Ammon's horn (tissue), 1 donor: Measurements from ENCODE around the gene JAKMIP2.
"Not testable (repeated sequence)": the region's sequence is repeated elsewhere in the genome, so short reads cannot be mapped to it uniquely, and the experiment has no call there.

Experiments used
- DNase-seq: peaks from one replicate; pipeline ENCODE4 v3.0.0-alpha.2; 2016; ENCODE audit warnings: low spot score

JAKMIP2 gene

GRCh38 chr5:147746986-147747385 lies 35.5 kb downstream of the JAKMIP2 start:
- DNase-seq, result no peak

- peak; percentile 61 for DNase-seq
Measured at GRCh38 chr5:147743678-147744374, 38.7 kb downstream of the JAKMIP2 start.

GRCh38 chr5:147743012-147743411 lies 39.5 kb downstream of the JAKMIP2 start:
- no peak for DNase-seq

- no peak for DNase-seq
Measured at GRCh38 chr5:147742151-147742550, 40.4 kb downstream of the JAKMIP2 start.

- no peak for DNase-seq
Measured at GRCh38 chr5:147740864-147741263, 41.7 kb downstream of the JAKMIP2 start.

GRCh38 chr5:147737921-147738320 lies 44.6 kb downstream of the JAKMIP2 start:
- no peak for DNase-seq

- DNase-seq, result no peak
Measured at GRCh38 chr5:147735621-147736125, 46.9 kb downstream of the JAKMIP2 start.

- no peak for DNase-seq
Measured at GRCh38 chr5:147734894-147735293, 47.6 kb downstream of the JAKMIP2 start.

- DNase-seq, result peak; percentile 54
Measured at GRCh38 chr5:147733075-147733474, 49.5 kb downstream of the JAKMIP2 start.

- peak; percentile 67 for DNase-seq
Measured at GRCh38 chr5:147732291-147732883, 50.1 kb downstream of the JAKMIP2 start.

- peak; percentile 74 for DNase-seq
Measured at GRCh38 chr5:147731431-147732290, 50.9 kb downstream of the JAKMIP2 start.

- DNase-seq, result no peak
Measured at GRCh38 chr5:147727200-147727599, 55.3 kb downstream of the JAKMIP2 start.

GRCh38 chr5:147721191-147721960 lies 61.2 kb downstream of the JAKMIP2 start:
- not testable (repeated sequence) for DNase-seq

- no peak for DNase-seq
Measured at GRCh38 chr5:147713550-147714295, 68.8 kb downstream of the JAKMIP2 start.

- no peak for DNase-seq
Measured at GRCh38 chr5:147712598-147712997, 69.9 kb downstream of the JAKMIP2 start.

- DNase-seq, result no peak
Measured at GRCh38 chr5:147712019-147712418, 70.5 kb downstream of the JAKMIP2 start.

GRCh38 chr5:147711019-147711418 lies 71.5 kb downstream of the JAKMIP2 start:
- DNase-seq, result no peak

- DNase-seq, result no peak
Measured at GRCh38 chr5:147708708-147709107, 73.8 kb downstream of the JAKMIP2 start.

- DNase-seq, result no peak
Measured at GRCh38 chr5:147704544-147704943, 78.0 kb downstream of the JAKMIP2 start.

- no peak for DNase-seq
Measured at GRCh38 chr5:147701468-147701867, 81.1 kb downstream of the JAKMIP2 start.

- DNase-seq, result peak; percentile 27
Measured at GRCh38 chr5:147699496-147700088, 82.9 kb downstream of the JAKMIP2 start.
